T-helper 17 cell (primary cell): ENCODE results near the gene CNIH1. TPM values are rescaled to one million over a fixed set of nuclear protein-coding genes. Genes with fewer than 3 reads are reported as not detected.
A peak's percentile ranks its signal among the peaks of the same experiment; 100 is the strongest.
"Not testable (repeated sequence)": the region's sequence is repeated elsewhere in the genome, so short reads cannot be mapped to it uniquely, and the experiment has no call there.

ENCODE experiments used
- ATAC-seq: fragments of 150-1000 bp; cut with Tn5 transposase; 2 replicates; pipeline ENCODE4 v1.10.0; 2021; ENCODE audit warnings: mild to moderate bottlenecking, moderate library complexity
- DNase-seq, 3 donors: peaks; one replicate each; pipeline versions ENCODE4 v3.0.0 to v3.0.0-alpha.2; 2020 to 2021
- H3K9me3 ChIP-seq: one replicate; pipeline ENCODE4 v1.7.0; 2013; ENCODE audit warnings: low read length, mild to moderate bottlenecking; ENCODE audit not compliant: control insufficient read depth, poor library complexity, severe bottlenecking
- H3K27ac Mint-ChIP-seq: one replicate; pipeline ENCODE4 v1.8.0; 2022; ENCODE audit warnings: mild to moderate bottlenecking, moderate library complexity, mixed read lengths
- H3K27me3 Mint-ChIP-seq: one replicate; pipeline ENCODE4 v1.8.0; 2022; ENCODE audit warnings: mixed read lengths
- H3K36me3 Mint-ChIP-seq: one replicate; pipeline ENCODE4 v1.8.0; 2022; ENCODE audit warnings: low read depth, mixed read lengths
- H3K4me1 Mint-ChIP-seq: one replicate; pipeline ENCODE4 v1.8.0; 2022; ENCODE audit warnings: mild to moderate bottlenecking, mixed read lengths
- H3K4me3 Mint-ChIP-seq: one replicate; pipeline ENCODE4 v1.8.0; 2022; ENCODE audit warnings: mild to moderate bottlenecking, moderate library complexity, mixed read lengths
- total RNA-seq, 4 donors: library from RNA in 2 of 4; stranded (reverse) in 2 of 4; gene quantifications; one replicate each; pipeline ENCODE4 v1.2.3 and lab custom pipeline; 2022 to 2026

The CNIH1 gene
- total RNA-seq, 2 donors from 2014 or later, result 46.8 to 48.3 TPM

DNA sequence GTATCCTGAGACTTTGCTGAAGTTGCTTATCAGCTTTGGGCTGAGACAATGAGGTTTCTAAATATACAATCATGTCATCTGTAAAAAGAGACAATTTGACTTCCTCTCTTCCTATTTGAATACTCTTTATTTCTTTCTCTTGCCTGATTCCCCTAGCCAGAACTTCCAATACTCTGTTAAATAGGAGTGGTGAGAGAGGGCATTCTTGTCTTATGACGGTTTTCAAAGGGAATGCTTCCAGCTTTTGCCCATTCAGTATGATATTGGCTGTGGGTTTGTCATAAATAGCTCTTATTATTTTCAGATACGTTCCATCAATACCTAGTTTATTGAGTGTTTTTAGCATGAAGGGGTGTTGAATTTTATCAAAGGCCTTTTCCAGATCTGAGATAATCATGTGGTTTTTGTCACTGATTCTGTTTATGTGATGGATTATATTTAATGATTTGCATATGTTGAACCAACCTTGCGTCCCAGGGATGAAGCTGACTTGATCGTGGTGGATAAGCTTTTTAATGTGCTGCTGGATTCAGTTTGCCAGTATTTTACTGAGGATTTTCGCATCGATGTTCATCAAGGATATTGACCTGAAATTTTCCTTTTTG, 37.7 kb downstream of the CNIH1 start:
- H3K27ac Mint-ChIP-seq, DNase-seq, H3K4me3 Mint-ChIP-seq, H3K9me3 ChIP-seq, H3K27me3 Mint-ChIP-seq, H3K4me1 Mint-ChIP-seq, ATAC-seq, H3K36me3 Mint-ChIP-seq: not testable (repeated sequence)

DNA sequence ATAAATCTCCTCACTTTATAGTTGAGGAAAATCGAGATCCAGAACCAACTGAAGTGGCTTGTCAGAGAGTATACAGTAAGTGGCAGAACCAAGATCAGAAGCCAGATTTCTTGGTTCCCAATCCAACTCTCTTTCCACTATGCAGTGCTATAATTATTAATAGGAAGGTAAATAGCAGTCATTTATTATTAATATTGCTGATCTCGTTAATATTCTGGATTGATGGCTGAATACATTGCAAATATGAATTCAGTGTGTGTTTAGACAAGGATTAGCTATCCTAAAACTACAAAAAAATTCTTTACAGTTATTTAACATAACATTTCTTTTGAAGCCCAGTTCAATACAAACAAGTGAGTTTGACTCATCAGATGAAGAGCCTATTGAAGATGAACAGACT, 41.6 kb downstream of the CNIH1 start:
- H3K27me3 Mint-ChIP-seq, result no peaks in the 10 kb centered on the region
- DNase-seq (no peak), ATAC-seq (no peak)
- no peaks in the 10 kb centered on the region for H3K9me3 ChIP-seq
- H3K4me1 Mint-ChIP-seq, result peaks cover 14% of the 10 kb centered on the region
- H3K27ac Mint-ChIP-seq, result no peak overlapping the region
- H3K36me3 Mint-ChIP-seq, result no peaks in the 10 kb centered on the region
- H3K4me3 Mint-ChIP-seq, result no peak overlapping the region

DNA sequence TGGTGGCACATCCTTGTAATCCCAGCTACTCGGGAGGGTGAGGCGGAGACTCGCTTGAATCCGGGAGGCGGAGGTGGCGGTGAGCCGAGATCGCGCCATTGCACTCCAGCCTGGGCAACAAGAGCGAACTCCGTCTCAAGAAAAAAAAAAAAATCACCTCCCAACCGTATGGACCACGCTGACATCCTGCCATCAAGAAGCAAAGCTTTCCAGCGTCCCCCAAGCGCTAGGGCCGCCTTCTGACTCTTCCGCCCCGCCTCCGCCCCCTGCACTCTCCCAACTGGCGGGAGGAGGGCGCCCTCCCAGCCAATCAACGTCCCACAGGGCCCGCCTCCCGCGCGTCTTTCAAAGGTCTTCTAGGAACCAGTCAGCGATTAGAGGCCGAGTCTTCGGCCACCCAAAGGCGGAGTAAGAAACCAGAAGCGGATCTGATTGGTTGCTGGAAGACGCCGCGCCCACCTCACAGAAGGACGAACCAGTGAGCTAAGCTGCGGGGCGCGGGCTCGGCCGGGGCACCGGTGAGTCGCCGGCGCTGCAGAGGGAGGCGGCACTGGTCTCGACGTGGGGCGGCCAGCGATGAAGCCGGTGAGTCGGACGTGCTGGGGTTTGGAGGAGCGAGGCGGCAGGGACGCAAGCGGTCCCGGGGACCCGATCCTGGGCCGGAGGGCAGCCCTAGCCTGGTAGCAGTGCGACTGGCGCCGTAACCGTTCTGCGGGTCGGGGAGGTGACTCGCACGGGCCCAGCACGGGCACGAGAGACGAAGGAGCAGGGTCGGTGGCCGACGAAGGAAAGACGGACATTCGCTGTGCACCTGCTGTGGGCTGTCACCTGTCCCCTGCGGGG, 44.5 kb downstream of the CNIH1 start, which contains the start of gene CDKN3:
Gene CDKN3 (plus strand): TSS at position 515 of the 843 bp plus-strand sequence. CDS start 62 bp downstream, at position 577.
- Mint-ChIP-seq H3K36me3 (no peaks in the 10 kb centered on the region), H3K27ac (peak within 1 kb of the TSS; percentile 61), H3K27me3 (peaks cover 4% of the 10 kb centered on the region), H3K4me1 (peaks cover 14% of the 10 kb centered on the region), H3K4me3 (peak within 1 kb of the TSS; percentile 92)
- DNase-seq, result peak; percentile 92 to 96 (median 96)
- ATAC-seq, result peak; percentile 95
- H3K9me3 ChIP-seq, result no peaks in the 10 kb centered on the region

DNA sequence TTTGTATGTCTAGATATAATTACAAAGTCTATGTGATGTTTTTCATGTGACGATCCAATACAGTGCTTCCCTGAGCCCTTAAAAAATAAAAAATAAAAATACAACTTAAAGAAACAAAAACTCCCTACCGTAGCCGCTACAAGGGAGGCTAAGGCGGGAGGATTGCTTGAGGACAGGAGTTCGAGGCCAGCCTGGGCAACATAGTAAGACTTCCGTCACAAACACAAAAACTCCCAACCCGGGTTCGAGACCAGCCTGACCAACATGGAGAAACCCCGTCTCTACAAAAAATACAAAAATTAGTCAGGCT, 45.0 kb downstream of the CNIH1 start:
- H3K9me3 ChIP-seq, result no peaks in the 10 kb centered on the region
- Mint-ChIP-seq H3K27ac (peak overlapping the region; percentile 61), H3K4me3 (peak overlapping the region; percentile 92), H3K4me1 (peaks cover 14% of the 10 kb centered on the region), H3K36me3 (no peaks in the 10 kb centered on the region), H3K27me3 (peaks cover 10% of the 10 kb centered on the region)
- ATAC-seq, result no peak
- no peak for DNase-seq

DNA sequence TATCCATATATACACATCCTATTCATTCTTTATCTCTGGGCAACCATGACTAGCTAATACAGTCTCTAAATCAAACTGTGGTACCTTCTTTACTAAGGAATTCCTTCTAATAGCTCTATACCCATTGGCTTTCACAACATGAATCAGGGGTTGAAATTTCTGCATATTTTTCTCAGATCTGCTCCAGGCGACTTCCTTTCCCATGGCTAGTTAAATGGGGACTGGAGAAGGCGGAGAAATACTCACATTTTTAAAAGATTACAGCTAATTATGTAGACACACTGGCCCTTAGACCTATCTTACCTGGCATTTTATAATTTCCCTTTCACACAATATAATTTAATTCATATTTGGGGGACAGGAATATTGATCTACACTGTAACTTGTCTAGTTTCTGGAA, 45.5 kb downstream of the CNIH1 start:
- Mint-ChIP-seq H3K27ac (no peak overlapping the region), H3K36me3 (no peaks in the 10 kb centered on the region), H3K4me1 (peaks cover 14% of the 10 kb centered on the region), H3K27me3 (peaks cover 14% of the 10 kb centered on the region), H3K4me3 (no peak overlapping the region)
- ATAC-seq, result no peak
- no peak for DNase-seq
- H3K9me3 ChIP-seq, result no peaks in the 10 kb centered on the region

DNA sequence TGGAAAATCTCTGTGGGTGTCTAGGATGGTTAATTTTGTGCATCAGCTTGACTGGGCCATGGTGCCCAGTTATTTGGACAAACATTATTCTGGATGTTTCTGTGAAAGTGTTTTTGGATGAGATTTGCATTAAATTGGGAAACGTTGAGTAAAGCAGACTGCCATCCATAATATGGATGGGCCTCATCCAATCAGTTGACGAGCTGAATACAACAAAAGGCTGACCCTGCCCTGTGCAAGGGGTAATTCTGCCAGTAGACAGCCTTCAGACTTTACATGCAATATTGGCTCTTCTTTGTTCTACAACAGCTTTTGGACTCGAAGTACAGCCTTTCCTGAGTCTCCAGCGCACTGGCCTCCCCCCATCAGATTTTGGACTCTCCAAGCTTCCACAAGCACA, 45.9 kb downstream of the CNIH1 start:
- DNase-seq (no peak), ATAC-seq (no peak)
- Mint-ChIP-seq H3K4me3 (no peak overlapping the region), H3K27me3 (peaks cover 16% of the 10 kb centered on the region), H3K36me3 (no peaks in the 10 kb centered on the region), H3K4me1 (peaks cover 14% of the 10 kb centered on the region), H3K27ac (no peak overlapping the region)
- H3K9me3 ChIP-seq, result no peaks in the 10 kb centered on the region

DNA sequence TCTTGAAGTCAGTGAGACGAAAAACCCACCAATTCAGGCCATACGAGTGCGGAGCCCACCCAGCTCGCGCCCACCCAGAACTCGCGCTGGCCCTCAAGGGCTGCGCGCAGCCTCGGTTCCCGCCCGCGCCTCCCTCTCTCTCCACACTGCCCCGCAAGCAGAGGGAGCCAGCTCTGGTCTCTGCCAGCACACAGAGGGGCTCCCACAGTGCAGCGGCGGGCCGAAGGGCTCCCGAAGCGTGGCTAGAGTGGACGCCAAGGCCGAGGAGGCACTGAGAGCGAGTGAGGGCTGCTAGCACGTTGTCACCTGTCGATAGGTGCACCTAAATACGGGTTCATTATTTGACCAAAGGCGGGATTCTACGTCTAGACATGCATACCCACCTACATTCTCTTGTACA, 46.6 kb downstream of the CNIH1 start:
- no peak for DNase-seq
- Mint-ChIP-seq H3K27me3 (peaks cover 16% of the 10 kb centered on the region), H3K4me3 (no peak overlapping the region), H3K27ac (no peak overlapping the region), H3K36me3 (no peaks in the 10 kb centered on the region), H3K4me1 (peaks cover 14% of the 10 kb centered on the region)
- H3K9me3 ChIP-seq, result no peaks in the 10 kb centered on the region
- no peak for ATAC-seq

DNA sequence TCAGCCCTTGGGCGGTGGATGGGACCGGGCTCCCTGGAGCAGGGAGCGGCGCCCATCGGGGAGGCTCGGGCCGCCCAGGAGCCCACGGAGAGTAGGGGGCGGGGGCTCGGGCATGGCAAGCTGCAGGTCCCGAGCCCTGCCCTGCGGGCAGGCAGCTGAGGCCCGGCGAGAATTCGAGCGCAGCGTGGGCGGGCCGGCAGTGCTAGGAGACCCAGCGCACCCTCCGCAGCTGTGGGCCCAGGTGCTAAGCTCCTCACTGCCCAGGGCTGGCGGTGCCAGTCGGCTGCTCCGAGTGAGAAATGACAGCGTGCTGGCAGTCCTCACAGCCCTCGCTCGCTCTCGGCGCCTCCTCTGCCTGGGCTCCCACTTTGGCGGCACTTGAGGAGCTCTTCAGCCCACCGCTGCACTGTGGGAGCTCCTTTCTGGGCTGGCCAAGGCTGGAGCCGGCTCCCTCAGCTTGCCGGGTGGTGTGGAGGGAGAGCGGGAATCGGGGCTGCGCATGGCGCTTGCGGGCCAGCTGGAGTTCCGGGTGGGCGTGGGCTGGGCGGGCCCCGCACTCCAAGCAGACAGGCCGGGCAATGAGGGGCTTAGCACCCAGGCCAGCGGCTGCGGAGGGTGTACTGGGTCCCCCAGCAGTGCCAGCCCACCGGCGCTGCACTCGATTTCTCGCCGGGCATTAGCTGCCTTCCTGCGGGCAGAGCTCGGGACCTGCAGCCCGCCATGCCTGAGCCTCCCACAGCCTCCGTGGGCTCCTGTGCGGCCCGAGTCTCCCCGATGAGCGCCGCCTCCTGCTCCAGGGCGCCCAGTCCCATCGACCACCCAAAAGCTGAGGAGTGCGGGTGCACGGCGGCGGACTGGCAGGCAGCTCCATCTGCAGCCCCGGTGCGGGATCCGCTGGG, 47.9 kb downstream of the CNIH1 start:
- H3K4me1 Mint-ChIP-seq, H3K4me3 Mint-ChIP-seq, DNase-seq, H3K27ac Mint-ChIP-seq, H3K36me3 Mint-ChIP-seq, ATAC-seq, H3K9me3 ChIP-seq: not testable (repeated sequence)
- peaks cover 27% of the 10 kb centered on the region for H3K27me3 Mint-ChIP-seq

DNA sequence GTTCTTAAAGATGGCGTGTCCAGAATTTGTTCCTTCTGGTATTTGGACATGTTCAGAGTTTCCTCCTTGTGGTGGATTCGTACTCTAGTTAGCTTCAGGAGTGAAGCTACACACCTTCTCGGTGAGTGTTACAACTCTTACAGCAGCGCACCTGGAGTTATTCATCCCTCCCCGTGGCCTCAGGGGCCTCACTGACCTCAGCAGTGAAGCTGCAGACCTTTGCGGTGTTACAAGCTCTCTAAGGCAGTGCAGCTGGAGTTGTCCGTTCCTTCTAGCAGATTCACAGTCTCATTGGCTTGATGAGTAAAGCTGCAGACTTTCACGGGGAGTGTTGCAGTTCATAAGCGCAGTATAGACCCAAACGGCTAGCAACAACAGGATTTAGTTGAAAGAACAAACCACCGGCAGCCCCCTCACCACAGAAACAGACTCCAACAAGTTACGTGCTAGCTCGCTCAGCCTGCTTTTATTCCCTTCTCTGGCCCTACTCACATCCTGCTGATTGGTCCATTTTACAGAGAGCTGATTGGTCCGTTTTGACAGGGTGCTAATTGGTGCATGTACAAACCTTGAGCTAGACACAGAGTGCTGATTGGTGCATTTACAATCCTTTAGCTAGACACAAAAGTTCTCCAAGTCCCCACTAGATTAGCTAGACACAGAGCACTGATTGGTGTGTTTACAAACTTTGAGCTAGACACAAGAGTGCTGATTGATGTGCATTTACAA, 48.9 kb downstream of the CNIH1 start:
- Mint-ChIP-seq H3K27me3 (peaks cover 36% of the 10 kb centered on the region), H3K4me1 (peaks cover 4% of the 10 kb centered on the region), H3K27ac (no peak overlapping the region), H3K36me3 (peaks cover 3% of the 10 kb centered on the region), H3K4me3 (no peak overlapping the region)
- DNase-seq (no peak), ATAC-seq (no peak)
- H3K9me3 ChIP-seq, result no peaks in the 10 kb centered on the region

DNA sequence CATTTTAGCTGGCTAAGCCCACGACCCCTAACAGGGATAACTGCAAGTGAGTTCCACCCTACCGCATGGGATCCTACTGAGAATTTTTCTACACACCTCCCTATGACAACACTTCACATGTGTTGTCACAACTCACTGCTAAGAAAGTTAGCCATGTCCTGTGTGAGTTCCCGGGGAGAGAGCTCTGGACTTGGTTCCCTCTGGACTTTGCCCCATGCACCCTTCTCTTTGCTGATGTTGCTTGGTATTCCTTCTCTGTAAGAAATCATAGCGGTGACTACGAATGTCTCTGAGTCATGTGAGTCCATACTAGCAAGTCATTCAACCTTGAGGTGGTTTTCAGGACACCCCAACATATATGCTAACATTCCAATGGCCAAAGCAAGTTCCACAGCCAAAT, 53.8 kb downstream of the CNIH1 start:
- Mint-ChIP-seq H3K27ac (no peak overlapping the region), H3K4me1 (no peaks in the 10 kb centered on the region), H3K36me3 (peaks cover 3% of the 10 kb centered on the region), H3K4me3 (no peak overlapping the region), H3K27me3 (peaks cover 59% of the 10 kb centered on the region)
- DNase-seq (no peak), ATAC-seq (no peak)
- no peaks in the 10 kb centered on the region for H3K9me3 ChIP-seq

DNA sequence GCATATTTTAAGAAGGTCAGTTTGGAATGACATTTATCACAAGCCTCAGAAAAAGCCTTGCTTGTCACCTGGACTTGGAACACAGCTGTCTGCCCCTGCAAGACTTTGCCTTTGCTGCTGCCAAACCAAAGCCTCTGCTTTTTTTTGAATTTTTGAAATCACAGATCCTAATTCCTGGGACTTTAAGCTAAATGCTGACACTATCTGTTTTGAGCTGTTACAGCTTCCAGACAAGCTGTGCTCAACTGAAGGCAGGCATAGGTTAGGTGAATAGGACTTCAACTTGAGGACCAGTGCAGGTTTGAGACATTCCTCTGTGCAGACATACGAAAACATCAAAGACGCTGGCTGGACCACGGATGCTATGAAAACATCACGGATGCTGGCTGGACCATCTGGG, 55.6 kb downstream of the CNIH1 start:
- no peak overlapping the region for H3K27ac Mint-ChIP-seq
- H3K4me1 Mint-ChIP-seq, result no peaks in the 10 kb centered on the region
- ATAC-seq (no peak), DNase-seq (no peak)
- H3K36me3 Mint-ChIP-seq, result peaks cover 3% of the 10 kb centered on the region
- peaks cover 43% of the 10 kb centered on the region for H3K27me3 Mint-ChIP-seq
- H3K4me3 Mint-ChIP-seq, result no peak overlapping the region
- no peaks in the 10 kb centered on the region for H3K9me3 ChIP-seq

DNA sequence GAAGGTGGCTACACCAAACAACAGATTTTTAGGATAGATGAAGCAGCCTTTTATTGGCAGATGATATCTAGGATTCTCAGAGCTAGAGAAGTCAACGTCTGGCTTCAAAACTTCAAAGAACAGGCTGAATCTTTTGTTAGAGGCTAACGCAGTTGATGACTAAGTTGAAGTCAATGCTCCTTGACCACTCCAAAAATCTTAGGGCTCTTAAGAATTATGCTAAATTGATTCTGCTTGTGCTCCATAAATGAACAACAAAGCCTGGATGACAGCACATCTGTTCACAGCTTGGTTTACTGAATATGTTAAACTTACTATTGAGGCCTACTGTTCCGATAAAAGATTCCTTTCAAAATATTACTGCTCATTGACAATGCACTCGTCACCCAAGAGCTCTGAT, 57.3 kb downstream of the CNIH1 start:
- H3K4me1 Mint-ChIP-seq, result no peaks in the 10 kb centered on the region

DNA sequence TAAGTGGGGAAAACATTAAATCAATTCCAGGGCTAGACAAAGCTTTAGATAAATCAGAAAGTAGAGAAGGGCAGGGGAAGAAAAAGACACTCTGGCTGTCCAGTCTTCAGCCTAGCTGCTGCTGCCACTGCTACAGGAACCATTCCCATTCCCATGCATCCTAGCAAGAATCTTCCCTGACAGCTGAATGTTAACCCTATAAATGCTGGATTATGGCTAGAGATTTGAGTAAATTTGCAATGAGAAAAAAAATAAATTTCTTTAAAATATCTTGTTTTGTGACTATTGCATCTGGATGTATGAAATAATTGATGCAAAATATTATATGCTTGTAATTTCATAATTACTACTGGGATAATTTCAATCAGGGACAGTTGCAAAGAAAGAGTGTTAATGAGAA, 59.4 kb downstream of the CNIH1 start:
- DNase-seq (no peak), ATAC-seq (no peak)
- H3K36me3 Mint-ChIP-seq, result no peaks in the 10 kb centered on the region
- H3K27ac Mint-ChIP-seq, result no peak overlapping the region
- no peaks in the 10 kb centered on the region for H3K9me3 ChIP-seq
- H3K27me3 Mint-ChIP-seq, result peaks cover 32% of the 10 kb centered on the region
- H3K4me3 Mint-ChIP-seq, result no peak overlapping the region
- no peaks in the 10 kb centered on the region for H3K4me1 Mint-ChIP-seq

More for the DNA sequence above, 57.3 kb downstream of the CNIH1 start:
- peaks cover under 1% of the 10 kb centered on the region for H3K36me3 Mint-ChIP-seq
- no peaks in the 10 kb centered on the region for H3K9me3 ChIP-seq
- H3K27me3 Mint-ChIP-seq, result peaks cover 38% of the 10 kb centered on the region
- H3K4me3 Mint-ChIP-seq, result no peak overlapping the region
- DNase-seq, result no peak
- H3K27ac Mint-ChIP-seq, result no peak overlapping the region
- ATAC-seq, result no peak
